Activated effector memory CD4-positive, alpha-beta T cell treated with anti-CD3 and anti-CD28 coated beads, Interleukin-2, amount 50 U/mL, for 16 hours (primary cell): ENCODE results near the gene KRTDAP.
A peak's percentile ranks its signal among the peaks of the same experiment; 100 is the strongest.

Experiments used
- DNase-seq: peaks from one replicate; pipeline ENCODE4 v3.0.0-alpha.2; 2020

Gene KRTDAP

DNA sequence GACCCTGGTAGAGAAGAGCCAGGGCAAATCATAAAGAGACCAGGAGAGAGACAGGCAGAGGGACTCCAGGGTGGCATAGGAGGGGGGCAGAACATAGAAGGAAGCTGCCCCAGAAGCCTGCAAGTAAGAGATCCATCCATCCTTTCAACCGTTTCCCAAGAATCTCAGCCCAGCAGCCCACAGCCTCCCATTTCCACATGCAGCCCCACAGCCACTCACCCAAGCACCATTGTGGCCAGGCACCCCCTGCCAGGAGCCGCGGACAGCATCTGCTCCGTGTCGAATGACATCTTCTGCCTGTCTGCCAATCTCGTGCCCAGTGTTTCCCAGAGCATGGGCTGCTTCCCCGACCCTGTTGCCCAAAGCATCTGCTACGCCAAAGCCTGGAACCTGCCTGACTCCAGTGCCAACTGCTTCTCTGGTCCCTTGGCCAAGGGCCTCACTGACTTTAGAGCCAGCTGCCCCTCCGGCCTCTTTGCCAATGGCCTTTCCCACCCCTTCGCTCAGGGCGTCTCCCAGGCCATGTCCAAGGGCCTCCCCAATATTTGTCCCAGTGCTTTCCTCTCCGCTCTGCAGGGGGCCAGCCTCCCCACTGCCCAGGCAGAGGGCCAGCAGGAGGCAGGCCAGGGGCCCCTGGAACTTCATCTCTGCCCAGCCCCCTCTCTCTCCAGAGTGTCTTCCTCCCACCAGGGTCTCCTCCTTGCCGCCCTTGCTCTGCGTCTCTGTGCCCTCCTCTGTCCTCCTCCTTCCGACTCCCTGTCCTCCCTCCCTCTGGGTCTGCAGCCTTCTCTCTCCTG lies 22.8 kb upstream of the KRTDAP start:
- DNase-seq: no peak

DNA sequence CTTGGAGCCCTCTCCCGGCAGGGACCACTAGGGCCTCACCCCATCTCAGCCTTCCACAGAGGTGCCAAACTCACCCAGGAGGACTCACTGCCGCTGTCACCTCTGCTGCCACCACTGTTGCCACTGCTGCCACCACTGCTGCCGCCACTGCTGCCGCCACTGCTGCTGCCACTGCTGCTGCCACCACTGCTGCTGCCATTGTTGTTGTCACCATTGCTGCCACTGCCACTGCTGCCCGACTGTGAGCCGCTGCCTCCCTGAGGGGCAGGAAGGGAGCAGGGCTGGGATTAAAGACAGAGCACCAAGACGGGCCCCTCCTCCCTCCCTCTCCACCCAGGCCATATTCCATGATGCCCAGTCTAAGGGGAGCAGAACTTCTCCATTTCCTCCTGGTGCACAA lies 21.1 kb upstream of the KRTDAP start:
- no peak for DNase-seq

DNA sequence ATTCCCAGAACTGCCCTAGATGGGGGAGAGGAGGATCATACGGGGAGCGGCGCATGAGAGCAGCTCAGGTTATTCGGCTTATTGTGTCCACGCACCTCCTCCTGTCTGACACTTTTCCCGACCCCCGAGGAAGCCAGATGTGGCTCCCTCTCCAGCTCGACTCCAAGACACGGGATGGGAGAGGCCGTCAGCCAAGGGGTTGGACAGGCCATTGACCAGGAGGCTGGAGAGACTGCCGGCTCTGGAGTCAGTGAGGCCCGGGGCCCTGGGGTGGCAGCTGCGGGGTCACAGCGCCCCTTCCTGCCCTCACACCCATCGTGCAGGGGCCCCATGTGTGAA lies 20.3 kb upstream of the KRTDAP start:
- DNase-seq: no peak

DNA sequence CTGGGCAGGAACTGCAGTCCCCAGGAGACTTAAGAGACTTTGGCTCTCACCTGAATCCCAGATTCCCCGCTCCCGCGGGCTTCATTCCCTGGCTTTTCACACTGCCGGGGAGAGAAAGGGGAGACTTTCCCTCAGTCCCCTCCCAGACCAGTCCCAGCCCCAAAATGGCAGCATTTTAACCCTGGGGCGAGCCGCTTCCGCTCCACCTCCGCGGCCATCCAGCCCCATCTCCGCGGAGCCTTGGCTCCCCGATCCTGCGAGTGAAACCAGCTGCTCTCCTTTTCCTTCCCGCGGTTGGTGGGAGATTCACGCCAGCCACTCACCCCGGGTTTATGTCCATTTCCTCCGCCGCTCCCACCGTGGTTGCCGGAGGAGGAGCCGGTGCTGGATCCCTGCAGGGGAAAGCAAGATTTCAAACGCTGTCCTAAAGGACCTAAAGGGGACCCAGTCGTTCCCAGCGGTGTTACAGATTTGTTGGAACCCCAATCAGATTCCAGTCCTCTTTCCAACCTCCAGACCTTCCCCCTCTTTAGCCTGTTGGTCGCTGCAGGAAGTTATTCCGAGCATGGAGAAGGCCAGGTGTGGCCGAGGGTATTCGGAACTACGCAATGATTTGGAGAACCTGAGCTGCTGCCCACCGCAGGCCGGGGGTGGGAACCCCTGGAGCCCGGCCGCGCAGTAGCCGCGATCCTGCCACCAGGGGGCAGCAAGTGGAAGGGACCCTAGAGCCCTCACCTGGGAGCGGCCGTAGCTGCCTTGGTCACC lies 19.8 kb upstream of the KRTDAP start:
- DNase-seq: peak; percentile 90

DNA sequence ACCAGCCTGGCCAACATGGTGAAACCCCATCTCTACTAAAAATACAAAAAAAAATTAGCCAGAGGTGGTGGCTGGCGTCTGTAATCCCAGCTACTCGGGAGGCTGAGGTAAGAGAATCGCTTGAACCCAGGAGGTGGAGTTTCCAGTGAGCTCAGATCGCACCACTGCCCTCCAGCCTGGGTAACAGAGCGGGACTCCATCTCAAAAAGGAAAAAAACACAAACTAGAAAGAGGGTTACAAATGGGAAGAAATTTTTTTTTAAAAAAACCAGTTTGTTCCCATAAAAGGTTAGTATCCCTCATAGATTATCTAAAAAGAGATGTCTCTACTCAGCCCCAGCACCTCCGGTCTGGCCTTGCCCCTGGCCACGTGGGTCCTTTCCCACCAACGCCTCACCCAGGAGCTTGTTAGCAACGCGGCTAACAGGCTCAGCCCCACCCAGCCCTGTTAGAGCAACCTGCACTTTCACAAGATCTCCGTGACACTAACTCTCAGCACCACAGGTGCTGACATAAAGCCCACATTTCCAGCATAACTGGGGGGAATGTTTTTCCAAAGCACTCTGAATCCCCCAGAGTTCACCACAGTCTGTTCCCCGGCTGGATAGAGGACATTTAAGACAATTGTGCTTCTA lies 18.9 kb upstream of the KRTDAP start:
- DNase-seq: peak; percentile 75

DNA sequence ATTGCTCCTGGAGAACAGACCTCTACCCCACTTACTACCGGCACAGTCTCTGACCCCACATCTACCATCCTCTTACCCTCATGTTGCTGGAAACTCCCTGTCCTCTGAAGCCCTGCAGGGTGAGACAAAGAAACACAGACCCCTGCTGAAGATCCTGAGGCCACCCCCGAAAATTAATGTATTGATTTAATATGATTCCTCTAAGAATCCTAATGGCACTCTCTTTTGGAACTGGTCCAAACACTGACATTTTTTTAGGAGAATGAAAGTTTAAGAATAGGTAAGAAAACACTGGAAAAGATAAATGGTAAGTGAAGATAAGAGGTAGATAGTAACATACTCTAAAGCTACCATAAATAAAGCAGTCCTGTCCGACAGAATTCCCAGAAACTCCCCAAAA lies 17.9 kb upstream of the KRTDAP start:
- no peak for DNase-seq

DNA sequence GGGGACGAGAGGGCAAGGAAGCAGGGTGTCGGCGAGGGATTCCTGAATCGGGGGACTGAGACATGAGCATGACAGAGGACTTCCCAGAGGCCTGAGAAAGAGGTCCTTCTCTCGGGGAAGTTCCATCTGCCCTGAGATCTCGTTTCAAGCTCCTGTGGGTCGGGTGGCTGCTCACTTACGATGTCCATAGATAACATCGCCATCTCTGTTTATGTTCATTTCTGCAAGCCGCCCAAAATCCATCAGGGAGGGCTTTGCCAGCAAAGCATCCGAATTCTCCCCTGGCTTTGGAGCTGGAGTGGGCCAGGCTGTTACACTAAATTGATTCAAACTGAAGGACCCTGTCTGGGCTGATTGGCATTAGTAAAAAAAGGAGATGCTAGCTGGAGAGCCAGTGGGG lies 17.3 kb upstream of the KRTDAP start:
- DNase-seq: no peak

DNA sequence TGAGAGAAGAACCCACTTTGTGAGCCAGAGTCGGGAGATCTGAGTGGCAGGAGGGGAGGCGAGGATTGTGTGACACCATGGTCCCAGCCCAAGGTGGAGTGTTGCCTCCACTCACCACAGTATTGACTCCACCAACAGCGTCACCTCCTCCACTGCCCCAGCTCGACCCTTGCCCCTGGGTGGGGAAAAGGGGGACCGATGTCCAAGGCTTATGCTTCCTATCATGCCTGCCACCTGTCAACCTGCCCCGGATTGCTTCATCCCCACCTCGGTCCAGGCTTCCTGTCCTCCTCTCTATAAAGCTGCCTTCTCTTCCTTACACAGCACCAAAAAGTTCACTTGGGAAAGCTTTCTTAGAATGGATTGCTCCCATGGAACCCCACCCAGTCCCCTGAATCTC lies 15.7 kb upstream of the KRTDAP start:
- no peak for DNase-seq

DNA sequence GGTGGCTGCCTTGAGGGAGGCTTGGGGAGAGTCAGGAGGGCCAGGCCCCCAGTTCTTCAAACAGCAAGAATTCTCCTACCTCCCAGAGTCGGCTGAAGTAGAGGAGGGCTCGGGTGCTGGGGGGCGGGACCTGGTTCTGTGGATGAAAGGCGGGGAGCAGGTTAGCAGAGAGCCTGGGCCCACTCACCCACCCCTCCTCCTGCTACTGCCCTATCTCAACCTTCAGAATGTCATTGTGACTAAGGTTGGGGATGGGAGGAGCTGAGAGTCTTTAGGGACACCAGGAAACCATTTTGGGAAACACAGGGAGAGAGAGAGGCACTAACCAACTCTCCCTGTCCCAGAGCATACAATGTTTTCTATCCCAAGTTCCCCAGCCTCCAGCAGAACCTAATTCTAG lies 12.5 kb upstream of the KRTDAP start:
- no peak for DNase-seq

DNA sequence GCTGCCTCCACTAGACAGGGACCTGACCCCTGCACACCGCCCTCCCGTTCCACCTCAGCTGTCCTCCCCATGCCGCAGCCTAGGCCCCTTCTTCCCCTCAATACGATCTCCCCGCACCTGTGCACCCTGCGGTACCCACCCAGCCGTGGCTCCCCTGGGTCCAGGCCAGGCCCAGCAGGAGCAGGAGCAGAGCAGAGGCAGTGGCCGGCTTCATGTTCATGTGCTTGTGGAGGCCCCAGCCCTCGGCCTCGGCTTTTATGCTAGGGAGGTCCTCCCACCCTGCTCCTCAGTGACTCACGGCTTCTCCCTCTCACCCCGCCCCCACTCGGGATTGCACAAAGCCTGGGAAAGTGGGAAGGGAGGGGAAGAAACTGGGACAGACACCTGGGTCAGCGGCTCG lies 11.4 kb upstream of the KRTDAP start:
- no peak for DNase-seq

DNA sequence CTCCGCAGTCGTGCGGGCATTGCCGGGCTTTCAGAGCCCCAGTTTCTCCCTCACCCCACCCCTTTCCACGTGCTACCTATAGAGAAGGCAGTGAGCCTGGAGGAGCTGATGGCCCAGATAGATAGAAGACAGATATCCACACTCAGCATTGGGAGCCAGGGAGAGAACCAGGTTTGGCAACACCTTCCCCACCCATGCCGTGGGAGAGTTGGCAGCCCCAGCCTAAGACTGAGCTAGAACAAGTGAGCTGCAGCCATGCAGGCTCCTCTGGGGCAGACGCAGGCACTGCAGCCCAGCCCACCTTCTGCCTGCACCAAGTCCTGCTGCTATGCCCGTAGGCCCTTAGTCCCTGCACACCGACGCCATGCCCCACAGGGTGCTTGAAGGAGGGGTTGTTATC lies 10.3 kb upstream of the KRTDAP start:
- DNase-seq: no peak

DNA sequence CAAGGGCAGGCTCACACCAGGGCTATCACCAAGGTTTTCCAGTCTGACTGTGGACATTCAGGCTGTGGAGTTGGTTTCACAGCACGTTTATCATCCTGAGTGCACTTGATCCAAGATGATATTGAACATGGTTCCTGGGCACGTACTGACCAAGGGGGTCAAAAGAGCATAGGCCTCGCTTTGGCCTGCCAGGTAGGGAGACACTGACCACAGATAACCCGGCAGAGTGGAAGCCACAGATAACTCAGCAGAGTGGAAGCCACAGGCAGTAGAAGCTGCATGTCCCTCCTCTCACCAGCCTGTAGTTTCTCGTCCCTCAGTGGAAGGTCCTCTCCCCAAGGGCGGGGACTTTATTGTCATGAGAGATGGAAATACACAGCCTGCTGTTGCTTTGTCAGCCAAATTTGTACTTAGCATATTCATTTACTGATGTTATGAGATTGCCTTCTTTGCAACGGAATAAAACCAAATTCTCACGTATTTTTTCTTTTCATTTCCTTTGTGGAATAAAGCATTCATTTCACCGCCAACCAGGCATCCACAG lies 8.8 kb upstream of the KRTDAP start:
- no peak for DNase-seq

DNA sequence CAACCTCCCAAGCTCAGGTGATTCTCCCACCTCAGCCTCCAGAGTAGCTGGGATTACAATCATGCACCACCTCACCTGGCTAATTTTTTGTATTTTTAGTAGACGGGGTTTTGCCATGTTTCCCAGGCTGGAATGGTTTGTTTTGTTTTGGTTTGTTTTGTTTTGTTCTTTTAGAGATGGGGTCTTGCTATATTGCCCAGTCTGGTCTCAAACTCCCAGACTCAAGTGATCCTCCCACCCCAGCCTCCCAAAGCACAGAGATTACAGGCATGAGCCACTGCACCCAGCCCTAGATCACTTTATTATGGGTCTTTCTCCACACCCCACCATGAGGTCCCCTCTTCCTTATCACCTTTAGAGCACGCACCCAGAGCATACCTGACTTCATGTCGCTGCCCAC lies 8.0 kb upstream of the KRTDAP start:
- no peak for DNase-seq

DNA sequence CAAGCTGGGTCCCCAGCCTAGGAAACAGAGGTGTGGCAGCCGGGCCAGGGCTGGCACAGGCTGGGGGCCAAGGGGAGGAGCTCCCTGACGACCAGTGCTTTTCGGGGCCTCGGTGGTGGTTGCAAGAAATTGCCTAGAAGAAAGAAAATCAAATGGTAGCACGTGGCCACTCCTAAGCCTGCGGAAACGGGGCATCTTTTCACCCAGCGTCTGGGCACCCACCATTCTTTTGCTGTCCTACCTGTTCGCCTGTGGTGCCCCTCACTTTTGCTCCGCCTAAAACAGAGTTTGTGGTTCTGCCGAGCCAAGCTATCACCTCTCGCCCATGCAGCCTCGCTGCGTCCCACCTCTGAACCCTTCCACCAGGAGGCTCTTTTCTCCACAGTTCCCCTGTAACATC lies 7.1 kb upstream of the KRTDAP start:
- no peak for DNase-seq

DNA sequence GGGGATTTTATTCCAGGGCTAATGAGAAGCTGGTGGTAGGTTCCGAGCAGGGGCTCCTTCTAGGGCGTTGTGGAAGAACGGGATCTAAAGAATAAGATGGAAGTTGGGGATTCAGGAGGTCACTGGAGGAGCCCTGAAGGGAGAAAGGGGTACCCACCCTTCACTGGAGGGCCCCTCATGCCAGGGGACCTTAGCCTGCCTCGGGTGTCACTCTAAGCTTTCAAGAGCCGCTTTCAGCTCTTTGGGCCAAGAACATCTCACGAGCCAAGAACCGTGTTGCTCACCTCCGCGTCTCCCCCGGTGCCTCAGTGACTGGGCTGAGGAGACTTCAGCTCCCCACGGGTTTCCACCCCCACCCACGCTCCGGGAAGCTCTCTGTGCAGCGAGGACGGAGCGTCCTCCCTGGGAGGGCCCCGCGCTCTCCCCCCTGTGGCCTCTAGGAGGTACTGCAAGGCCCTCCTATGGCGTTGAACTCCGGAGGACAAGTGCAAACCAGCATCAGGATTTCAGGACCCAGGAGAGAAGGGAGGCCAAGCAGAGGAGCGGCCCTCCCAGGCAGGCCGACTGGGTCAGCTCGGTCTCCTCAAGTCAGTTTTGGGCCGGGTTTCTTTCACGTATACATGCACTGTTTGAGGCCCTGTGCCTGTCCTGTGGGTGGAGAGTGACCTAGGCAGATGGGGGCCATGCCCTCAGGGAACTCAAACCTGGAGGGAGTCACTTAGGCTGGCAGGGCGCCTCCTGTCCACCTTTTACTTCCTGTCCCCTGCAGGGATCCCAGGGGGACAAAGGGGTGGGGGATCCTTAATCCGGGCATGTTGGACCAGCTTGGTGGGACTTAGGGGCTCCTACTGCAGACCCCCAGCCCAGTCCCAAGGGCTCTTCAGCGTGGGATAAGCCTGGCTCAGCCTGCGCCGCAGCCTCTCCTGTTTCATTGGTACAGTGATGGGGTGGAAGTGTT lies 5.1 kb upstream of the KRTDAP start:
- peak; percentile 90 for DNase-seq

DNA sequence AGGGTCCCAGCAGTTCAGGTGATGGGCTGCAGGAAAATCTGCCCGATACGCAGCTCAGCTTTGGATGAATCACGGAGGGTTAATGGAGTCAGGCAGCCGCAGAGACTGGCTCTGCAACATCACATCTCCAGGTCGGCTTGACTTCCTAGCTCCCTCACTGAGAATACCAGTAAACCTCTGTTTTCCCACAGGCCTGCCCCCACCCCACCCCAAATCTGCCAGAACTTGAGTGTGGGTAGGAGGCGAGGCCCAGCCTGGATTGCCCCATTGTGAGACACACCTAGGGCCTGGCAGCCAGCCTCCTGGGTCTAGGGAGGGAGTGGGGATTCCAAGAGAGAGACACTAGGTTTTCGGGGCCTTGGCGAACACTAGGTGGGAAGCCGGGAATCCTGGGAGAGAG lies 3.7 kb upstream of the KRTDAP start:
- DNase-seq: no peak

DNA sequence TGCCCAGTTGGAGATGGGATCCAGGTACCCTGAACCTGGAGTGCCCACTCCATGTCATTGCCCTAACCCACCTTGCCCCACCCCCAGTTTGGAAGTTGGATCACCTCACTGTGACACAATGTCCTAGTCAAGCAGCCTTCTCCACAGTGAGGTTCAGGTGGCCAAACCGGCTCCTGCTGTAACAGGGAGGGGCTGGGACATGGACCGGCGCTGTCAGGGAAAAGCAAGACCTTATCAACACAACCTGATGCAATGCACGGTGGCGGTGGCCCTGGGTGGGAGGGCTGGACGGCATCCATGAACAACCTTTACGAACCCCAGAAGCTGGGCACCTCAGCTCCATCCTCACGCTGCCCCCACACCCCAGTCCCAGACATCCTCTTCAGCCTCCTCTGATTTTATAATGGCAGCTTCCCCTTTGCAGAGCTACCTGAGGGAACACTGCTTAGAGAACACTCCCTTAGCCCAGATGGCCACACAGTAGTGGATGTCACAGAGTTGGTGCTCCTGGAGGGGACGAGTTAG lies 1.6 kb upstream of the KRTDAP start:
- DNase-seq: no peak

DNA sequence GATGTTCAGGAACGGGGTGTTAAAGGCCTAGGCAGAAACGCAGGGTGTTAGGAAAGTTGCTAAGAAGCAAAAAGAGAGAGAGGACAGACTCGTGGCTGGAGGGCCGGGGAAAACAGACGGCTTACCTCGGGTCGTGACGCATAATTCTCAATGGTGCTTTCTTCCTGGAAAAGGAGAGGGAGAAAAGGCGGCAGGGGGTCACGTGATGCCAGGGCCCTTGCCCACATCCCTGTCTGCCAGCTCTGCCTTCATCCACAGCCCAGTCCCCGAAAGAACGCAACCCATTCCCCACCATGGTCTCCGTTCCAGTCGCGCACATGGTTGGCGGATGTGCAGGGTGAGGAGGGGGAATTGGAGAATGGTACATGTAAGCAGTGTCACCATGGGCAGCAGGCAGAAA lies 1.6 kb downstream of the KRTDAP start:
- DNase-seq: peak; percentile 28

DNA sequence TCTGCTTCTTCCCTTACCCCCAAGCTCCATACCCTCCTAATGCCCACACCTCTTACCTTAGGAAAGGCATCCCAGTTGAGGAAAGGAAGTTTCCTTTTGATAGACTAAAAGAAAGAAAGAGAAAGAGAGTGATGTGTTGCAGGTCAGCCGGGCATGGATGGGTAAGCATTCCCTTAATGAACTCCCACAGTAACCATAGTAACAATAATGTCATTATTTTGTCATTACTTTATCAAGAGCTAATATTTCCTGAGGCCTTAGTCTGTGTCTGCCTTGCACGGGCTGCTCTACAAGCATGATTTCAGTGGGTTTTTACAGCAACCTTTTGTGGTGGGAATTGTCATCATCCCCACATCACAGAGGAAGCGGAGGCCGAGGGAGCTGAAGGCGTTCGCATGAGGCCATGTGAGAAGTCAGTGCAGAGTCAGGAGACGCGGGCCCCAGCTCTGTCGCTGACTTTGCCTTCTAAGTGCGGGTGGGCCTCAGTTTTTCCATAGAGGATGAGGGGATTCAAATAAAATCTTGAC lies 2.5 kb downstream of the KRTDAP start:
- no peak for DNase-seq

DNA sequence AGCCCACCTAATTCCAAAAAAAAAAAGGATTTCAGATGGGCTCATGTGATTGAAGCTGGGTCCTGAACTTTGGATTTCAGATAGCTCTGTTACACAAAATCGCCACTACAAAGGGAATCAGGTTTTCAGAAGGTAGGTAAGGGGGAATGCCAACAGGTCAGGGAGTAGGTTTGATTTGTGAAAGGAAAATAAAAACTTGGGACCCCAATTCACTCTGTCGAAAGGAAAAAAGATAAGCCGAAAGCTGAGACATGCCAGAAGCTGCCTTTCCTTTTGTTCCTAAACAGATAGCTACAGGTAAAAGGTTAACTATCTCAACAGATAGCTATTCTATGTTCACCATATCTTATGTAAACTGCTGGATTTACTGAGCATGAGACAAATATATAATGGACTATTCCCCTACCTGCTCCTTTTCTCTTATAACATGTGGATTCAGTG lies 4.0 kb downstream of the KRTDAP start:
- DNase-seq: no peak

DNA sequence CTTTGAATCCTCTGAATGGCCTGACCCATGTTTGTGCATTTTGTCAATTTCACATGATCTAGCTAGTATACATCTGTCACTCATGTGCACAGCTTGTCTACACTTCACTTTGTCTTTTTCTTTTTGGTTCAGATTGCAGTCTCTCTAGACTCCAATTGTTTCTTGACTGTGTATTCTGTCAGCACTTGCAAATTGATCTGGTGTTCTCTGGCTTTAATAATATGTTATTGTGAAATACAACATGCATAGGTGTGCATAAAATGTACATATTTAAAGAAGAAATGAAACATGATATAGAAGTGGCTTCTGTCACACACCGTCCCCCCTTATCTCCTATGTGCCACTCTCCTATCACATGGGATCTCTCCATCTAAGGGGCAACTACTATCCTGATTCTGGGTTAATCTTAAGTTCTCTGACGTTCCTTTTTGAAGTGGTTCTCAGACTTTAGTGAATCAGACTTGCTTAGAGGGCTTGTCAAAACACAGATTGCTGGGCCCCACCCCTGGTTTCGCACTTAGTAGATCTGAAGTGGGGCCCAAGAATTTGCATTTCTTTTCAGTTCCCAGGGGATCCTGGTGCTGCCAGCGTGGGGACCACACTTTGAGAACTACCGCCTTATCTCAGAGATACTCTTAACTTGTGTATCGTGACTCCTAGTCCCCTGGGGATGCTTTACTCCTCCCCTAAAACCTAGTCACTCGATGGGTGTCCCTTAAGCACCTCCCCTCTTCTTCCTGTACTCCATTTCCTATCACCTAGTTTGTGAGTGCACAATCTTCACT lies 5.8 kb downstream of the KRTDAP start:
- DNase-seq: peak; percentile 55
